ENCODE measurements around the gene ZCCHC8.
A peak's percentile ranks its signal among the peaks of the same experiment; 100 is the strongest.

ZCCHC8 gene

GRCh38 chr12:122427403-122427802 is 73.3 kb downstream of the ZCCHC8 start:
- ATAC-seq = no peak
- TF ChIP-seq ESRRG (CRISPR knock-in tag; IDR thresholded peaks at IDR 0.05) (no peak), ZNF70 (CRISPR knock-in tag; IDR thresholded peaks at IDR 0.05) (no peak), SNAI2 (CRISPR knock-in tag; IDR thresholded peaks at IDR 0.05) (no peak), ISL1 (CRISPR knock-in tag; IDR thresholded peaks at IDR 0.05) (no peak), OSR1 (CRISPR knock-in tag; IDR thresholded peaks at IDR 0.05) (no peak), PPARA (CRISPR knock-in tag; IDR thresholded peaks at IDR 0.05; ENCODE audit: borderline replicate concordance) (no peak), CSRNP3 (CRISPR knock-in tag; IDR thresholded peaks at IDR 0.05) (no peak), BACH2 (CRISPR knock-in tag; IDR thresholded peaks at IDR 0.05; ENCODE audit: borderline replicate concordance) (no peak), ZNF565 (CRISPR knock-in tag; conservative IDR thresholded peaks at IDR 0.05; ENCODE audit: low read depth) (no peak), RARB (CRISPR knock-in tag; IDR thresholded peaks at IDR 0.05) (no peak), ARNTL (CRISPR knock-in tag; IDR thresholded peaks at IDR 0.05; ENCODE audit: borderline replicate concordance, low read depth) (no peak), ZC3H10 (CRISPR knock-in tag; IDR thresholded peaks at IDR 0.05) (no peak)

- TF ChIP-seq ESRRG (CRISPR knock-in tag; IDR thresholded peaks at IDR 0.05) (no peak), ZFP3 (CRISPR knock-in tag; IDR thresholded peaks at IDR 0.05) (no peak), CREB5 (CRISPR knock-in tag; IDR thresholded peaks at IDR 0.05; ENCODE audit: low read depth) (no peak), TSHZ2 (CRISPR knock-in tag; IDR thresholded peaks at IDR 0.05) (no peak), SNAI2 (CRISPR knock-in tag; IDR thresholded peaks at IDR 0.05) (no peak), CSDC2 (CRISPR knock-in tag; IDR thresholded peaks at IDR 0.05) (no peak), TCF4 (CRISPR knock-in tag; IDR thresholded peaks at IDR 0.05; ENCODE audit: borderline replicate concordance) (no peak), ZC3H10 (CRISPR knock-in tag; IDR thresholded peaks at IDR 0.05) (no peak), ISL1 (CRISPR knock-in tag; IDR thresholded peaks at IDR 0.05) (no peak), ZFP30 (CRISPR knock-in tag; IDR thresholded peaks at IDR 0.05) (no peak), OSR1 (CRISPR knock-in tag; IDR thresholded peaks at IDR 0.05) (no peak), ARNTL (CRISPR knock-in tag; IDR thresholded peaks at IDR 0.05; ENCODE audit: borderline replicate concordance, low read depth) (no peak), TOX (CRISPR knock-in tag; IDR thresholded peaks at IDR 0.05; ENCODE audit: borderline replicate concordance) (no peak), PPARA (CRISPR knock-in tag; IDR thresholded peaks at IDR 0.05; ENCODE audit: borderline replicate concordance) (no peak), CSRNP3 (CRISPR knock-in tag; IDR thresholded peaks at IDR 0.05) (no peak), ZNF565 (CRISPR knock-in tag; conservative IDR thresholded peaks at IDR 0.05; ENCODE audit: low read depth) (no peak), BACH2 (CRISPR knock-in tag; IDR thresholded peaks at IDR 0.05; ENCODE audit: borderline replicate concordance) (no peak)
- peak; percentile 58 for ATAC-seq
Measured at GRCh38 chr12:122423258-122424165, 77.2 kb downstream of the ZCCHC8 start.

GRCh38 chr12:122422730-122423257 is 77.9 kb downstream of the ZCCHC8 start:
- peak; percentile 16 for ATAC-seq
- TF ChIP-seq BACH2 (CRISPR knock-in tag; IDR thresholded peaks at IDR 0.05; ENCODE audit: borderline replicate concordance) (no peak), TOX (CRISPR knock-in tag; IDR thresholded peaks at IDR 0.05; ENCODE audit: borderline replicate concordance) (no peak), ZNF565 (CRISPR knock-in tag; conservative IDR thresholded peaks at IDR 0.05; ENCODE audit: low read depth) (no peak), TSHZ2 (CRISPR knock-in tag; IDR thresholded peaks at IDR 0.05) (no peak), GLIS3 (CRISPR knock-in tag; IDR thresholded peaks at IDR 0.05) (no peak), SNAI2 (CRISPR knock-in tag; IDR thresholded peaks at IDR 0.05) (no peak), RARB (CRISPR knock-in tag; IDR thresholded peaks at IDR 0.05) (no peak), CREB5 (CRISPR knock-in tag; IDR thresholded peaks at IDR 0.05; ENCODE audit: low read depth) (no peak), ZC3H10 (CRISPR knock-in tag; IDR thresholded peaks at IDR 0.05) (no peak), ARNTL (CRISPR knock-in tag; IDR thresholded peaks at IDR 0.05; ENCODE audit: borderline replicate concordance, low read depth) (no peak), ESRRG (CRISPR knock-in tag; IDR thresholded peaks at IDR 0.05) (no peak), OSR1 (CRISPR knock-in tag; IDR thresholded peaks at IDR 0.05) (no peak), ISL1 (CRISPR knock-in tag; IDR thresholded peaks at IDR 0.05) (no peak), CSDC2 (CRISPR knock-in tag; IDR thresholded peaks at IDR 0.05) (no peak), TCF4 (CRISPR knock-in tag; IDR thresholded peaks at IDR 0.05; ENCODE audit: borderline replicate concordance) (no peak), ZNF70 (CRISPR knock-in tag; IDR thresholded peaks at IDR 0.05) (no peak)
